Measurements from ENCODE around the gene TCIRG1. TPM values are rescaled to one million over a fixed set of nuclear protein-coding genes. Genes with fewer than 3 reads are reported as not detected.

Gene TCIRG1
- total RNA-seq, 1 experiment from 2014 or later, result 51.1 TPM

GRCh38 chr11:68044898-68045351 lies 6.1 kb downstream of the TCIRG1 start (continued):
- TF ChIP-seq ZBTB21 (CRISPR knock-in tag; IDR thresholded peaks at IDR 0.05; ENCODE audit: borderline replicate concordance) (no peak), ZNF121 (CRISPR knock-in tag; IDR thresholded peaks at IDR 0.05) (no peak), ELF4 (CRISPR knock-in tag; IDR thresholded peaks at IDR 0.05; ENCODE audit: low read depth) (no peak), KAT7 (CRISPR knock-in tag; IDR thresholded peaks at IDR 0.05; ENCODE audit: borderline replicate concordance) (no peak), SP1 (CRISPR knock-in tag; conservative IDR thresholded peaks at IDR 0.05) (no peak), ESRRA (CRISPR knock-in tag; IDR thresholded peaks at IDR 0.05; ENCODE audit: borderline replicate concordance) (no peak), FOXP1 (CRISPR knock-in tag; IDR thresholded peaks at IDR 0.05; ENCODE audit: borderline replicate concordance) (no peak)

GRCh38 chr11:68047437-68048290 lies 8.8 kb downstream of the TCIRG1 start:
- Mint-ChIP-seq H3K4me1 (peaks cover 6% of the 10 kb centered on the region), H3K9me3 (no peaks in the 10 kb centered on the region), H3K4me3 (no peak overlapping the region), H3K36me3 (0 out of 2 replicates have a peak, but pooled peaks cover 2% of the 10 kb centered on the region), H3K27ac (no peak overlapping the region), H3K27me3 (ENCODE audit: low read depth) (no peaks in the 10 kb centered on the region)
- DNase-seq (ENCODE audit: low spot score) (no peak), ATAC-seq (no peak)
- ChIA-PET POLR2A (no interaction called here), CTCF (interaction anchor here (1.1 kb wide), 1 partner anchor 11 kb away, joined by 3 read pairs; no protein-coding TSS in a partner anchor)
- TF ChIP-seq HMGXB4 (CRISPR knock-in tag; IDR thresholded peaks at IDR 0.05), result no peak
- no peak for TF ChIP-seq SOX15 (CRISPR knock-in tag; IDR thresholded peaks at IDR 0.05)

GRCh38 chr11:68048681-68049508 lies 10.1 kb downstream of the TCIRG1 start:
- DNase-seq (ENCODE audit: low spot score) (no peak), ATAC-seq (no peak)
- H3K27me3 Mint-ChIP-seq (ENCODE audit: low read depth), result no peaks in the 10 kb centered on the region
- no peaks in the 10 kb centered on the region for H3K9me3 Mint-ChIP-seq
- peaks cover 6% of the 10 kb centered on the region for H3K4me1 Mint-ChIP-seq
- H3K36me3 Mint-ChIP-seq, result peaks cover 7% of the 10 kb centered on the region; the same call in 1 of the 2 replicates
- H3K27ac Mint-ChIP-seq, result no peak overlapping the region
- no peak overlapping the region for H3K4me3 Mint-ChIP-seq
- ChIA-PET POLR2A (no interaction called here), CTCF (interaction anchor here (0.9 kb wide), 1 partner anchor 8 kb away, joined by 3 read pairs; no protein-coding TSS in a partner anchor)
- no peak for TF ChIP-seq NFATC4 (CRISPR knock-in tag; IDR thresholded peaks at IDR 0.05)
- no peak for TF ChIP-seq HMGXB4 (CRISPR knock-in tag; IDR thresholded peaks at IDR 0.05)
- no peak for TF ChIP-seq MYBL2 (CRISPR knock-in tag; IDR thresholded peaks at IDR 0.05)
- no peak for TF ChIP-seq CDX4 (CRISPR knock-in tag; IDR thresholded peaks at IDR 0.05; ENCODE audit: borderline replicate concordance)
- no peak for TF ChIP-seq KAT7 (CRISPR knock-in tag; IDR thresholded peaks at IDR 0.05; ENCODE audit: borderline replicate concordance)
- TF ChIP-seq ZMAT4 (CRISPR knock-in tag; IDR thresholded peaks at IDR 0.05), result no peak
- no peak for TF ChIP-seq ATF6 (CRISPR knock-in tag; IDR thresholded peaks at IDR 0.05)
- no peak for TF ChIP-seq E2F1 (CRISPR knock-in tag; IDR thresholded peaks at IDR 0.05)
- TF ChIP-seq ATF1 (CRISPR knock-in tag; IDR thresholded peaks at IDR 0.05), result no peak
- no peak for TF ChIP-seq PREB (CRISPR knock-in tag; IDR thresholded peaks at IDR 0.05; ENCODE audit: borderline replicate concordance)
- no peak for TF ChIP-seq ZNF512 (CRISPR knock-in tag; IDR thresholded peaks at IDR 0.05; ENCODE audit: borderline replicate concordance)

Measured in WTC11 (cell line).